HG02798 (cell line): ENCODE measurements around the gene GATA3.

ENCODE experiments used
- ATAC-seq: cut with Tn5 transposase; IDR thresholded peaks from one replicate; pipeline ENCODE4 v1.9.1; 2021; ENCODE audit warnings: mild to moderate bottlenecking; ENCODE audit not compliant: unreplicated experiment, poor library complexity

GATA3 gene

GRCh38 chr10:8122611-8123369 lies 68.3 kb downstream of the GATA3 start:
- no peak for ATAC-seq

- ATAC-seq: no peak
Measured at GRCh38 chr10:8124436-8124835, 69.9 kb downstream of the GATA3 start.
